Motor neuron (in vitro differentiated cells): Measurements from ENCODE around the gene CAPZB. TPM values are rescaled to one million over a fixed set of nuclear protein-coding genes. Genes with fewer than 3 reads are reported as not detected.
A peak's percentile ranks its signal among the peaks of the same experiment; 100 is the strongest.

Source experiments
- ATAC-seq, 8 experiments: fragments of 200-7000 bp; cut with Tn5 transposase; replicated peaks in 6 of 8; 2 replicates each; pipeline ENCODE4 v1.8.0; 2021; ENCODE audit warnings: mild to moderate bottlenecking in 8 of 8, moderate library complexity in 8 of 8
- H3K27ac ChIP-seq, 2 donors: fragments of 250-450 bp; sonication (Bioruptor Pico); 2 replicates each; pipeline ENCODE4 v1.9.0; 2021; ENCODE audit warnings: antibody characterized with exemption in 2 of 2, mild to moderate bottlenecking in 2 of 2, moderate library complexity in 1 of 2
- H3K4me1 ChIP-seq, 2 donors: fragments of 250-450 bp; sonication (Bioruptor Pico); replicated peaks in 1 of 2; 2 replicates each; pipeline ENCODE4 v1.6.1; 2021; ENCODE audit warnings: antibody characterized with exemption in 2 of 2, mild to moderate bottlenecking in 2 of 2, moderate library complexity in 1 of 2
- H3K4me3 ChIP-seq, 5 donors: fragments of 250-450 bp; sonication (Bioruptor Pico); 2 replicates each; pipeline ENCODE4 v1.9.0; 2021; ENCODE audit warnings: antibody characterized with exemption in 5 of 5, mild to moderate bottlenecking in 5 of 5, moderate library complexity in 4 of 5
- WGBS, 10 experiments: fragments of 450-650 bp; shearing (Covaris generic); methylation state at CpG; one replicate each; pipeline ENCODE4 v1.0.0; 2022; 5-methylcytosine and 5-hydroxymethylcytosine counted together
- in situ Hi-C, 9 experiments: fragments of 400-800 bp; cut with MboI; loops; one replicate each; pipeline ENCODE4 v1.15.0; 2021; ENCODE audit warnings: low sequenced_read_pairs in 9 of 9, low pct_unique_long_range_greater_than_20kb in 2 of 9; ENCODE audit not compliant: unreplicated experiment in 9 of 9
- total RNA-seq, 8 experiments: library from RNA; unstranded; fragments of 300-600 nt; gene quantifications; 2 replicates each; pipeline versions ENCODE4 v1.2.3 to v1.2.4, GENCODE V29; 2022

Gene CAPZB
- total RNA-seq, 8 experiments from 2014 or later = 82.4 to 216 (median 123) TPM

- H3K4me3 ChIP-seq = no peak overlapping the region
- ATAC-seq = peak in 1 of 8 experiments; percentile 66
- in situ Hi-C loops = no loop called here
- WGBS, 10 experiments = 40 to 92% (median 85%) methylated on average over 1 to 7 of the region's 7 CpGs; no CpG with 5 or more reads in 5 of the 10 experiments
- H3K27ac ChIP-seq = no peak overlapping the region
- H3K4me1 ChIP-seq = peaks cover 10 to 39% of the 10 kb centered on the region in 2 donors
Observed at GRCh38 chr1:19424651-19425570, 60.4 kb downstream of the CAPZB start.

GRCh38 chr1:19423130-19423529, 62.2 kb downstream of the CAPZB start:
- 0 to 100% (median 69%) methylated on average over 1 to 5 of the region's 5 CpGs; no CpG with 5 or more reads in 2 of the 10 experiments for WGBS, 10 experiments
- Histone ChIP-seq H3K27ac (no peak overlapping the region), H3K4me1 (peaks cover 3 to 33% of the 10 kb centered on the region in 2 donors), H3K4me3 (no peak overlapping the region)
- ATAC-seq = peak in 2 of 8 experiments; percentile 10 to 49
- in situ Hi-C loops = no loop called here

DNA sequence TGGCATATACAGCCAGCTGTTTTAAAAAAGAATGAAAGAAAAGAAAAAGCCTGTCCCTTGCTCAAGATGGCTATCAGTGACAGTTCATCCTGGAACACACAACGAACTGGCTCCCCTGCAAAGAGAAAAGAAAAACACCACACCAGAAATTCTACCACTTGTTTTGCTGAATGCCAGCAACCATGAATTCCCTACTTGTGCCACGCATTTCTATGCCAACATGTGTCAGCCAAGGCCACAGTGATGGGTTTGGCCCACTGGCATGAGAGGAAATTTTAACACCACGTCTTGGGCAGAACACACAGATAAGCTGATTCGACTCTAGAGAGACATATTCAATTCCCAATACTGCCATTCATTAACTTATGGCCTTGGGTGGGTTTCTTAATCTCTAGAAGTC, 64.0 kb downstream of the CAPZB start:
- no peak overlapping the region for H3K27ac ChIP-seq
- in situ Hi-C loops = no loop called here
- ATAC-seq = no peak
- H3K4me1 ChIP-seq = peaks cover 3 to 18% of the 10 kb centered on the region in 2 donors
- 33 to 100% (median 83%) methylated on average over 1 to 4 of the region's 4 CpGs; no CpG with 5 or more reads in 1 of the 10 experiments for WGBS, 10 experiments
- H3K4me3 ChIP-seq = no peak overlapping the region

GRCh38 chr1:19420606-19421005, 64.7 kb downstream of the CAPZB start:
- 70 to 100% (median 95%) methylated on average over 1 to 4 of the region's 4 CpGs; no CpG with 5 or more reads in 2 of the 10 experiments for WGBS, 10 experiments
- Histone ChIP-seq H3K4me3 (no peak overlapping the region), H3K4me1 (peaks cover 3 to 12% of the 10 kb centered on the region in 2 donors), H3K27ac (no peak overlapping the region)
- in situ Hi-C loops = no loop called here
- ATAC-seq = no peak

- WGBS, 10 experiments = 45 to 100% (median 94%) methylated on average over 1 to 8 of the region's 9 CpGs; no CpG with 5 or more reads in 1 of the 10 experiments
- ATAC-seq = no peak
- in situ Hi-C loops = no loop called here
- Histone ChIP-seq H3K4me1 (peaks cover 4 to 6% of the 10 kb centered on the region in 2 donors), H3K4me3 (no peak overlapping the region), H3K27ac (no peak overlapping the region)
Observed at GRCh38 chr1:19419691-19420090, 65.6 kb downstream of the CAPZB start.

- no peak overlapping the region for H3K27ac ChIP-seq
- no peak for ATAC-seq
- no peak overlapping the region for H3K4me3 ChIP-seq
- in situ Hi-C loops = no loop called here
- WGBS, 10 experiments = 0 to 100% (median 83%) methylated on average over 1 to 5 of the region's 5 CpGs; no CpG with 5 or more reads in 1 of the 10 experiments
- peaks cover 4 to 5% of the 10 kb centered on the region in 2 donors for H3K4me1 ChIP-seq
Observed at GRCh38 chr1:19418503-19418971, 66.8 kb downstream of the CAPZB start.

GRCh38 chr1:19416921-19417470, 68.3 kb downstream of the CAPZB start:
- WGBS, 10 experiments = 38 to 100% (median 91%) methylated on average over 1 to 6 of the region's 6 CpGs; no CpG with 5 or more reads in 2 of the 10 experiments
- no peak for ATAC-seq
- H3K27ac ChIP-seq = no peak overlapping the region
- no peak overlapping the region for H3K4me3 ChIP-seq
- in situ Hi-C loops = no loop called here
- H3K4me1 ChIP-seq = peaks cover 4 to 5% of the 10 kb centered on the region in 2 donors

DNA sequence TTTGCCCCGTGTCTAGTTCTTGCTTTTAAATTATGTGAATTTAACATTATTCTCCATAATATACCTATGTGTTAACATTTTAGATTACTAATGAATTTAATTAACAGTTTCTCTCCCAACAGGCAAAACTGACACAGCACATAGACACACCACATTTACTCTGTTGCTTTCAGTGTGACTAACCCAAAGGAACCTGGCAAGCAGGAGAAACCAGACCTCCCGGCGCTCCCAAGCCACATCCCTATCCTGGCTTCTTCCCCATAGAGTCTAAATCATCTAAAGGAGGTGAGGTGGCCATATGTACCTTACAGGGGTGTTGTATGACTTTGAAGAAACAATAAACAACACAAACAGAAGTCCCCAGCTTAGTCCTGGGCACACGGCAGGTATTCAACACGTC, 69.2 kb downstream of the CAPZB start:
- 60 to 100% (median 99%) methylated on average over 1 to 5 of the region's 5 CpGs; no CpG with 5 or more reads in 2 of the 10 experiments for WGBS, 10 experiments
- no peak for ATAC-seq
- peaks cover 4 to 5% of the 10 kb centered on the region in 2 donors for H3K4me1 ChIP-seq
- in situ Hi-C loops = no loop called here
- no peak overlapping the region for H3K27ac ChIP-seq
- no peak overlapping the region for H3K4me3 ChIP-seq

DNA sequence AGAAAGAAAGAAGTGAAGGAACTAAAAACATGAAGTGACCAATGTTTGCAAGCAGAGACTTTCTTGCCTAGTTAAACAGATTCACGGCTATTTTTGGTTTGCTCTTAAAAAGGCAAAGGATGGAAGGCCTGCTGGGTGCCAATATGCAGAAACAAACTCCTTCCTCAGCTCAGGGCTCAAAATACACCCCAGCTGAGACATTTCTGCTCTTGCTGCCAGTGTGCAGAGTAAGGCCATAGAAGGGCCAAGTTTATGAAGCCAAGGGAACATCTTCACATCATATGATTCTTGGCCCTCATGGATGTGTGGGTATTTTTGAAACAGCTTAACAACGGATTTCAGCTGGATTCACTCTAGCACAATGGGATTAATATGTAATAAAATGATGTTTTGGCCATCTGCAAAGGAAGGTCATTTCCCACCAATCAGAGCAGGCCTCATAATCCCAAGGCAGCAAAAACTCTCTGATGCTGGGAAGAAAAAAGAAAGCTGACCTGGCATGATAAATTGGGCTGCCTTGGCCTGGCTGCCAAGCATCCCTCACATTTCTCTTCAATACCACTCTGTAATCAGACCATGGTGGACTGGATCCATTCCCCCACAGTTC, 70.7 kb downstream of the CAPZB start:
- in situ Hi-C loops = no loop called here
- peak in 2 of 8 experiments; percentile 36 to 57 for ATAC-seq
- 0 to 100% (median 65%) methylated on average over 1 to 2 of the region's 2 CpGs; no CpG with 5 or more reads in 2 of the 10 experiments for WGBS, 10 experiments
- no peak overlapping the region for H3K27ac ChIP-seq
- no peak overlapping the region for H3K4me3 ChIP-seq
- H3K4me1 ChIP-seq = peaks cover 4 to 5% of the 10 kb centered on the region in 2 donors

DNA sequence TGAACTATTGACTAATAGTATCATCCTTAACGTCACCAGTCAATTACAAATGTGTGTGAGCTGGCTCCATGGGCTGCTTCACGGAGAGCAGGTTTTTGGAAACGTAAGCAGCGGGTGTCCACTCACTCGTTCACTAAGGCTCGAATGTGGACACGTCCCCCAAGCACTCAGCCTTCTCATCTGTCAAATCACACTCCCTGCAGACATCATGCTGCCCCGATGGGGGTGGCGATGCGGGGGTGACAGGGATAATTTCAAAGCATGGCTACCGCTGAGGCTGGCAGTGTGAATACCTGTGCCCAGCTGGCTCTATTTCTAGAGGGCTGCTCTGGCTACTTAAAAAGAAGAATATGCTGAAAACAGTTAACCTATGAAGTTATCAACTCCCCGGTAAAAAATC, 71.3 kb downstream of the CAPZB start:
- ATAC-seq = no peak
- peaks cover 4 to 5% of the 10 kb centered on the region in 2 donors for H3K4me1 ChIP-seq
- in situ Hi-C loops = no loop called here
- H3K27ac ChIP-seq = no peak overlapping the region
- H3K4me3 ChIP-seq = no peak overlapping the region
- 52 to 100% (median 85%) methylated on average over 1 to 12 of the region's 12 CpGs; no CpG with 5 or more reads in 2 of the 10 experiments for WGBS, 10 experiments

DNA sequence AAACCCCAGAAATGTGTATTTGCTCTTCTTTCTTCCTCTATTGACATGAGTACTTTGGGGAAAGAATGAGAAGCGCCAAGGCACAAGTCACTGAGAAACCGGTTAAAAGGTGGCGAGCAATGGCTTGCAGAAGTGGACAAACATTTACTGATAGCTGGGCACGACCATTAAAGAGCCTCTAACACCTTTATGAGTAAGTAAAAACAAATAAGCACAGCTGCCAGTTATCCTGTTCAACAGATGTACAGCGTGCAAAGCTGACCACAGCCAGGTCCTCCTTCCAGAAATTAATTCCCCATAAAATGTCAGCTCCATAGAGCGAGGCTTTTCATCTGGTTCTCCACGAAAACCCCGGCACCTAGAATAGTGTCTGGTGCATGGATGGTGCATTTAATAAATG, 72.7 kb downstream of the CAPZB start:
- in situ Hi-C loops = no loop called here
- 75 to 98% (median 96%) methylated on average over 3 to 8 of the region's 8 CpGs; no CpG with 5 or more reads in 1 of the 10 experiments for WGBS, 10 experiments
- H3K4me3 ChIP-seq = no peak overlapping the region
- H3K27ac ChIP-seq = no peak overlapping the region
- ATAC-seq = no peak
- H3K4me1 ChIP-seq = peaks cover 4 to 5% of the 10 kb centered on the region in 2 donors

DNA sequence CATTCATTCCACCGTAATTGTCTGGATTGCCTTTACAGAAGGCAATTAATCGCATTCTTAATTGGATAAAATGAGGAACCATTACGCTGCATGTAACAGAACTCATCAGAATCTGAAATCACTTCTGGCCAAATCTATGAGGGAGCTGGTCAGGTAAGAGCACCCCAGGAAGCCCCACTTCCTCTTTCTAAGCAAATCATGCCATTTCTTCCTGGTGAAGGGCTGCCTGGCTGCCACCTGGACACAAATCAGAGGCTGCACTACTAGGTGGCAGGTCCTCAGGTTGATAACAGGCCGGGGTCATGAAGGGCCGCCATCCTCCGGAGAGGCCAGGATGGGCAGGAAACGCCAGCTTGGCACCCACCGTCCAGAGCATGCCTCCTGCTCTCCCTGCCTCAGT, 73.7 kb downstream of the CAPZB start:
- Histone ChIP-seq H3K27ac (no peak overlapping the region), H3K4me3 (no peak overlapping the region), H3K4me1 (peaks cover 4 to 5% of the 10 kb centered on the region in 2 donors)
- no peak for ATAC-seq
- in situ Hi-C loops = no loop called here
- 75 to 100% (median 87%) methylated on average over 2 to 8 of the region's 8 CpGs; no CpG with 5 or more reads in 2 of the 10 experiments for WGBS, 10 experiments

DNA sequence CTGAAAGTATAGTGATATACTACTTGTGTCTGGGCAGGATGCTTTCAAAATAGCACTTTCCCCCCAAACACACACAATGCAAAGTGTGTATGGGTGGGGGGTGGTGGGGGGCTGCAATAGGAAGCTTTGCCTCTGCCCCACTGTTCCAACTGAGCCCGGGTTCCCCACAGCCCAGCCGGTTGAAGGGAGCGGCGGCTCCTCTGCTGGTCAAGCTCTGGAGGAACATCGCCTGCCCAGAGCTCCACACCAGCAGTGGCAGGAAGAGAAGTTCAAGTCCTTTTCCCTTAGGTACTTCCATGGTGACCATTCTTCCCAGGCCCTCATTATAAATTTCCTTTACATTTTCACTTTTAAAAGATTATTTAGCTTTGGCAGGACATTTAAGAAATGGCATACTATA, 74.9 kb downstream of the CAPZB start:
- H3K4me3 ChIP-seq = no peak overlapping the region
- in situ Hi-C loops = no loop called here
- 75 to 100% (median 85%) methylated on average over 1 to 3 of the region's 5 CpGs; no CpG with 5 or more reads in 4 of the 10 experiments for WGBS, 10 experiments
- ATAC-seq = no peak
- no peak overlapping the region for H3K27ac ChIP-seq
- peaks cover 13 to 15% of the 10 kb centered on the region in 2 donors for H3K4me1 ChIP-seq
